HEK293 (cell line): ENCODE data around the gene CD3G.

Experiments
- CTCF ChIA-PET: fragments of 350-600 bp; formaldehyde crosslinking; extraction: SDS; loops from one replicate; lab custom pipeline; 2021; ENCODE audit warnings: antibody characterized with exemption; lab: Yijun Ruan, JAX
- POLR2A ChIA-PET: fragments of 300-600 bp; formaldehyde crosslinking; extraction: SDS; loops from one replicate; lab custom pipeline; 2020; ENCODE audit warnings: antibody characterized with exemption, inconsistent platforms; lab: Yijun Ruan, JAX
- H3K27ac ChIP-seq: fragments of 200-500 bp; sonication (Bioruptor generic); 2 replicates; pipeline ENCODE4 v1.5.1; 2014; ENCODE audit warnings: low read depth, low read length, control low read depth, inconsistent platforms; ENCODE audit errors: extremely low read depth
- H3K36me3 ChIP-seq, 2 experiments: fragments of 200-500 bp in 1 of 2; sonication (Bioruptor generic) in 1 of 2; 1 replicate in 1 of 2; 2 replicates in 1 of 2; pipeline ENCODE4 v1.5.1; 2014 to 2017; ENCODE audit warnings: inconsistent platforms in 2 of 2, low read length in 2 of 2; ENCODE audit not compliant: control insufficient read depth in 2 of 2, insufficient read depth in 1 of 2
- H3K4me1 ChIP-seq: fragments of 200-500 bp; sonication (Bioruptor generic); 2 replicates; pipeline ENCODE4 v1.5.1; 2014; ENCODE audit warnings: mild to moderate bottlenecking, low read length, inconsistent platforms; ENCODE audit not compliant: control insufficient read depth, insufficient read depth
- H3K4me3 ChIP-seq: 2 replicates; pipeline ENCODE4 v1.5.1; 2011; ENCODE audit warnings: low read depth, mild to moderate bottlenecking, control low read depth, low read length, moderate library complexity
- H3K9me3 ChIP-seq: fragments of 200-500 bp; sonication (Bioruptor generic); 2 replicates; pipeline ENCODE4 v1.5.1; 2014; ENCODE audit warnings: low read depth, low read length, inconsistent platforms; ENCODE audit not compliant: control insufficient read depth, insufficient read depth
- PBX3 ChIP-seq: sonication (generic); formaldehyde crosslinking; IDR thresholded peaks from 2 replicates; pipeline ENCODE4 v1.8.1; 2022; ENCODE audit warnings: mild to moderate bottlenecking, moderate library complexity, missing genetic modification reagents
- SETDB1 ChIP-seq: IDR thresholded peaks from one replicate; pipeline ENCODE4 v1.6.1; 2017; ENCODE audit warnings: mild to moderate bottlenecking, low read length, moderate library complexity, mixed read lengths; ENCODE audit not compliant: insufficient read length
- TCF7L2 ChIP-seq: IDR thresholded peaks from 2 replicates; pipeline ENCODE4 v1.6.1; 2011; ENCODE audit warnings: low read depth, mild to moderate bottlenecking, inconsistent platforms, low read length, moderate library complexity, borderline replicate concordance
- ZBTB1 ChIP-seq: fragments of 450-650 bp; formaldehyde crosslinking; IDR thresholded peaks from 2 replicates; pipeline ENCODE4 v1.5.1; 2016; ENCODE audit warnings: missing biosample characterization, missing genetic modification characterization
- ZBTB17 ChIP-seq: fragments of 450-650 bp; formaldehyde crosslinking; IDR thresholded peaks from 2 replicates; pipeline ENCODE4 v1.5.1; 2016; ENCODE audit warnings: missing biosample characterization, missing genetic modification characterization
- ZNF121 ChIP-seq: fragments of 450-650 bp; formaldehyde crosslinking; IDR thresholded peaks from 2 replicates; pipeline ENCODE4 v1.5.1; 2016; ENCODE audit warnings: missing biosample characterization, missing genetic modification characterization
- ZNF302 ChIP-seq: fragments of 450-650 bp; formaldehyde crosslinking; IDR thresholded peaks from 2 replicates; pipeline ENCODE4 v1.5.1; 2016; ENCODE audit warnings: missing biosample characterization, missing genetic modification characterization, low read depth
- ZNF362 ChIP-seq: fragments of 450-650 bp; formaldehyde crosslinking; IDR thresholded peaks from 2 replicates; pipeline ENCODE4 v1.5.1; 2016; ENCODE audit warnings: missing biosample characterization, missing genetic modification characterization
- ZNF558 ChIP-seq: fragments of 450-650 bp; formaldehyde crosslinking; IDR thresholded peaks from 2 replicates; pipeline ENCODE4 v1.5.1; 2016; ENCODE audit warnings: missing biosample characterization, missing genetic modification characterization
- ZNF561 ChIP-seq: fragments of 450-650 bp; IDR thresholded peaks from 2 replicates; pipeline ENCODE4 v1.5.1; 2018; ENCODE audit warnings: missing biosample characterization, missing genetic modification characterization, borderline replicate concordance
- ZNF610 ChIP-seq: fragments of 450-650 bp; formaldehyde crosslinking; IDR thresholded peaks from 2 replicates; pipeline ENCODE4 v1.5.1; 2016; ENCODE audit warnings: missing biosample characterization, missing genetic modification characterization, borderline replicate concordance
- ZNF623 ChIP-seq: fragments of 450-650 bp; formaldehyde crosslinking; IDR thresholded peaks from 2 replicates; pipeline ENCODE4 v1.5.1; 2016; ENCODE audit warnings: missing biosample characterization, missing genetic modification characterization
- ZNF624 ChIP-seq: fragments of 450-650 bp; formaldehyde crosslinking; IDR thresholded peaks from 2 replicates; pipeline ENCODE4 v1.5.1; 2017; ENCODE audit warnings: missing biosample characterization, missing genetic modification characterization
- ZNF677 ChIP-seq: fragments of 450-650 bp; IDR thresholded peaks from 2 replicates; pipeline ENCODE4 v1.5.0; 2018; ENCODE audit warnings: missing biosample characterization, mild to moderate bottlenecking, missing genetic modification characterization, moderate library complexity
- ZNF791 ChIP-seq: fragments of 450-650 bp; formaldehyde crosslinking; IDR thresholded peaks from 2 replicates; pipeline ENCODE4 v1.5.1; 2016; ENCODE audit warnings: missing biosample characterization, missing genetic modification characterization
- ZSCAN16 ChIP-seq: fragments of 450-650 bp; formaldehyde crosslinking; IDR thresholded peaks from 2 replicates; pipeline ENCODE4 v1.5.1; 2016; ENCODE audit warnings: missing biosample characterization, missing genetic modification characterization
- ZXDB ChIP-seq: fragments of 450-650 bp; formaldehyde crosslinking; IDR thresholded peaks from 2 replicates; pipeline ENCODE4 v1.5.1; 2016; ENCODE audit warnings: missing biosample characterization, missing genetic modification characterization
- TF ChIP-seq, protein P1 (sequence below): fragments of 450-650 bp; formaldehyde crosslinking; IDR thresholded peaks from 2 replicates; pipeline ENCODE4 v1.5.1; 2016; ENCODE audit warnings: missing biosample characterization, missing genetic modification characterization, borderline replicate concordance
- TF ChIP-seq, protein P2 (sequence below): fragments of 450-650 bp; formaldehyde crosslinking; IDR thresholded peaks from 2 replicates; pipeline ENCODE4 v1.5.1; 2017; ENCODE audit warnings: missing biosample characterization, missing genetic modification characterization

CD3G gene

DNA sequence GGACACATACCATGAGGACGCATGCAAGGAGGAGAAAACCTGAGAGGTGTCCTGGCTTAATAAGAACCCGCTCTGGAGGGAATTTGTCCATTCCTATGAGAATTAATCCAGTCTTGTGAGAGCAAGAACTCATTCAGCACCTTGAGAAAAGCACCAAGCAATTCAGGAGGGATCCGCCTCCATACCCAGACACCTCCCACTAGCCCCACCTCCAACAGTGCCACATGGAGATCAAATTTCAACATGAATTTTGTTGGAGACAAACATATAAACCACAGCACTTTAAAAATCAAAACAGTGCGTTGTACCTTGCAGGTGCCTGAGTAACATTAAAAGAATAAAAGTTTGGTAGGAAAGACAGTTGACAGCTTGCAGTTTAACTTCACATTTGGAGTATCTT lies 26.6 kb downstream of the CD3G start (continued):
- TF ChIP-seq PBX3 (CRISPR knock-in tag) (no peak), ZNF677 (tag by site-specific recombination) (no peak), ZBTB17 (tag by site-specific recombination) (no peak)
- TF ChIP-seq, all 188 proteins: peak for 0

DNA sequence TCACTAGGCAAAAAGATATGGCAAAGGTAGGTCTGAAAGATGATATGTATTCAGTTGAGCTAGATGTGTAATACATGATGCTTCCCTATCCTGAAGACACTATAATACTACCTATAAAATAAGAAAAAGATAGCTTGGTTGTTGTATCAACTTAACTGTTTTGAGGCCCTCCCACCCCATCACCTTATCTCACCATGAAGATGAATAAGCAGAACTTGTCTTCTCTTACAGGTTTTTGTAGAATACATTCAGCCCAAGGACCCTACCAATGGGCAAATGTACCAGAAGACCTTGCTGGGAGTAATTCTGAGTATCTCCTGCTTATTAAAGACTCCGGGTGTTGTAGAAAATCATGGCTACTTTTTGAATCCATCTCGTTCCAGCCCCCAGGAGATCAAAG lies 29.1 kb downstream of the CD3G start:
- ChIA-PET POLR2A (no interaction called here), CTCF (interaction anchor here (0.9 to 1.7 kb wide), 2 partner anchors 115 to 230 kb away, joined by 3 to 4 read pairs; no protein-coding TSS in a partner anchor)
- H3K4me1 ChIP-seq = no peaks in the 10 kb centered on the region
- H3K27ac ChIP-seq = no peak overlapping the region
- no peaks in the 10 kb centered on the region for H3K9me3 ChIP-seq
- no peak overlapping the region for H3K4me3 ChIP-seq
- peaks cover 27 to 98% of the 10 kb centered on the region in 2 experiments for H3K36me3 ChIP-seq
- no peak for TF ChIP-seq ZNF362 (tag by site-specific recombination)
- TF ChIP-seq TCF7L2 = no peak
- TF ChIP-seq, protein P1, sequence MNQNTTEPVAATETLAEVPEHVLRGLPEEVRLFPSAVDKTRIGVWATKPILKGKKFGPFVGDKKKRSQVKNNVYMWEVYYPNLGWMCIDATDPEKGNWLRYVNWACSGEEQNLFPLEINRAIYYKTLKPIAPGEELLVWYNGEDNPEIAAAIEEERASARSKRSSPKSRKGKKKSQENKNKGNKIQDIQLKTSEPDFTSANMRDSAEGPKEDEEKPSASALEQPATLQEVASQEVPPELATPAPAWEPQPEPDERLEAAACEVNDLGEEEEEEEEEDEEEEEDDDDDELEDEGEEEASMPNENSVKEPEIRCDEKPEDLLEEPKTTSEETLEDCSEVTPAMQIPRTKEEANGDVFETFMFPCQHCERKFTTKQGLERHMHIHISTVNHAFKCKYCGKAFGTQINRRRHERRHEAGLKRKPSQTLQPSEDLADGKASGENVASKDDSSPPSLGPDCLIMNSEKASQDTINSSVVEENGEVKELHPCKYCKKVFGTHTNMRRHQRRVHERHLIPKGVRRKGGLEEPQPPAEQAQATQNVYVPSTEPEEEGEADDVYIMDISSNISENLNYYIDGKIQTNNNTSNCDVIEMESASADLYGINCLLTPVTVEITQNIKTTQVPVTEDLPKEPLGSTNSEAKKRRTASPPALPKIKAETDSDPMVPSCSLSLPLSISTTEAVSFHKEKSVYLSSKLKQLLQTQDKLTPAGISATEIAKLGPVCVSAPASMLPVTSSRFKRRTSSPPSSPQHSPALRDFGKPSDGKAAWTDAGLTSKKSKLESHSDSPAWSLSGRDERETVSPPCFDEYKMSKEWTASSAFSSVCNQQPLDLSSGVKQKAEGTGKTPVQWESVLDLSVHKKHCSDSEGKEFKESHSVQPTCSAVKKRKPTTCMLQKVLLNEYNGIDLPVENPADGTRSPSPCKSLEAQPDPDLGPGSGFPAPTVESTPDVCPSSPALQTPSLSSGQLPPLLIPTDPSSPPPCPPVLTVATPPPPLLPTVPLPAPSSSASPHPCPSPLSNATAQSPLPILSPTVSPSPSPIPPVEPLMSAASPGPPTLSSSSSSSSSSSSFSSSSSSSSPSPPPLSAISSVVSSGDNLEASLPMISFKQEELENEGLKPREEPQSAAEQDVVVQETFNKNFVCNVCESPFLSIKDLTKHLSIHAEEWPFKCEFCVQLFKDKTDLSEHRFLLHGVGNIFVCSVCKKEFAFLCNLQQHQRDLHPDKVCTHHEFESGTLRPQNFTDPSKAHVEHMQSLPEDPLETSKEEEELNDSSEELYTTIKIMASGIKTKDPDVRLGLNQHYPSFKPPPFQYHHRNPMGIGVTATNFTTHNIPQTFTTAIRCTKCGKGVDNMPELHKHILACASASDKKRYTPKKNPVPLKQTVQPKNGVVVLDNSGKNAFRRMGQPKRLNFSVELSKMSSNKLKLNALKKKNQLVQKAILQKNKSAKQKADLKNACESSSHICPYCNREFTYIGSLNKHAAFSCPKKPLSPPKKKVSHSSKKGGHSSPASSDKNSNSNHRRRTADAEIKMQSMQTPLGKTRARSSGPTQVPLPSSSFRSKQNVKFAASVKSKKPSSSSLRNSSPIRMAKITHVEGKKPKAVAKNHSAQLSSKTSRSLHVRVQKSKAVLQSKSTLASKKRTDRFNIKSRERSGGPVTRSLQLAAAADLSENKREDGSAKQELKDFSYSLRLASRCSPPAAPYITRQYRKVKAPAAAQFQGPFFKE = no peak
- TF ChIP-seq ZNF624 (tag by site-specific recombination) = no peak

- no peak for TF ChIP-seq ZNF677 (tag by site-specific recombination)
- no peaks in the 10 kb centered on the region for H3K9me3 ChIP-seq
- ChIA-PET CTCF (interaction anchor here (1.7 kb wide), 1 partner anchor 115 kb away, joined by 4 read pairs; no protein-coding TSS in a partner anchor), POLR2A (no interaction called here)
- peaks cover 27 to 98% of the 10 kb centered on the region in 2 experiments for H3K36me3 ChIP-seq
- H3K4me3 ChIP-seq = no peak overlapping the region
- H3K4me1 ChIP-seq = no peaks in the 10 kb centered on the region
- H3K27ac ChIP-seq = no peak overlapping the region
Observed at GRCh38 chr11:118373871-118374270, 29.7 kb downstream of the CD3G start.

DNA sequence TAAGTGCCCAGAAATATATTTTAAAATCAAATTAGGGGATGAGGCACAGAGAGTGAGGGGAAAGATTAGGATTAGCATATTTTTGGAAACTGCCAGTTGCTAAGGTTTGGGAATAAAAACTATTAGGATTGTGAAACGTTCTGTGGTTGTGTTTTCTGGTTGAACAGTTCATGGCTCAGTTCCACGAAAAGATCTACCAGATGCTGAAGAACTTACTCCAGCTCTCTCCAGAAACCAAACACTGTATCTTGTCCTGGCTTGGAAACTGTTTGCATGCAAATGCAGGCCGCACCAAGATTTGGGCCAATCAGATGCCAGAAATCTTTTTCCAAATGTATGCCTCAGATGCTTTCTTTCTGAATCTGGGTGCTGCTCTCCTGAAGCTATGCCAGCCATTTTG lies 30.6 kb downstream of the CD3G start:
- ChIA-PET CTCF (no interaction called here), POLR2A (interaction anchor here (0.6 kb wide), 1 partner anchor 27 kb away, joined by 3 read pairs; no protein-coding TSS in a partner anchor)
- H3K36me3 ChIP-seq = peaks cover 26 to 98% of the 10 kb centered on the region in 2 experiments
- H3K4me3 ChIP-seq = no peak overlapping the region
- no peaks in the 10 kb centered on the region for H3K9me3 ChIP-seq
- no peaks in the 10 kb centered on the region for H3K4me1 ChIP-seq
- H3K27ac ChIP-seq = no peak overlapping the region
- TF ChIP-seq ZNF791 (tag by site-specific recombination) = no peak
- TF ChIP-seq ZNF610 = no peak
- TF ChIP-seq ZSCAN16 (tag by site-specific recombination) = no peak
- no peak for TF ChIP-seq ZNF561 (tag by site-specific recombination)
- TF ChIP-seq ZNF121 (tag by site-specific recombination) = no peak
- TF ChIP-seq ZNF302 (tag by site-specific recombination) = no peak
- no peak for TF ChIP-seq TCF7L2
- no peak for TF ChIP-seq ZNF623 (tag by site-specific recombination)
- no peak for TF ChIP-seq ZNF558
- TF ChIP-seq SETDB1 = no peak
- TF ChIP-seq ZBTB1 = no peak
- TF ChIP-seq ZXDB (tag by site-specific recombination) = no peak
- TF ChIP-seq, protein P2, sequence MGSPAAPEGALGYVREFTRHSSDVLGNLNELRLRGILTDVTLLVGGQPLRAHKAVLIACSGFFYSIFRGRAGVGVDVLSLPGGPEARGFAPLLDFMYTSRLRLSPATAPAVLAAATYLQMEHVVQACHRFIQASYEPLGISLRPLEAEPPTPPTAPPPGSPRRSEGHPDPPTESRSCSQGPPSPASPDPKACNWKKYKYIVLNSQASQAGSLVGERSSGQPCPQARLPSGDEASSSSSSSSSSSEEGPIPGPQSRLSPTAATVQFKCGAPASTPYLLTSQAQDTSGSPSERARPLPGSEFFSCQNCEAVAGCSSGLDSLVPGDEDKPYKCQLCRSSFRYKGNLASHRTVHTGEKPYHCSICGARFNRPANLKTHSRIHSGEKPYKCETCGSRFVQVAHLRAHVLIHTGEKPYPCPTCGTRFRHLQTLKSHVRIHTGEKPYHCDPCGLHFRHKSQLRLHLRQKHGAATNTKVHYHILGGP (tag by site-specific recombination) = no peak
